HFFc6 (cell line): Measurements from ENCODE around the gene KIFAP3. TPM values are rescaled to one million over a fixed set of nuclear protein-coding genes. Genes with fewer than 3 reads are reported as not detected.
A peak's percentile ranks its signal among the peaks of the same experiment; 100 is the strongest.
"Not testable (repeated sequence)": the region's sequence is repeated elsewhere in the genome, so short reads cannot be mapped to it uniquely, and the experiment has no call there.

Source experiments
- DNase-seq: peaks from one replicate; pipeline ENCODE4 v3.0.0-alpha.2; 2018
- H3K27ac Mint-ChIP-seq: 2 replicates; pipeline ENCODE4 v1.8.0; 2020; ENCODE audit warnings: mild to moderate bottlenecking, mixed read lengths
- H3K27me3 Mint-ChIP-seq: 2 replicates; pipeline ENCODE4 v1.8.0; 2021; ENCODE audit warnings: mild to moderate bottlenecking, moderate library complexity, mixed read lengths; ENCODE audit not compliant: insufficient read depth
- H3K36me3 Mint-ChIP-seq: 2 replicates; pipeline ENCODE4 v1.8.0; 2021; ENCODE audit warnings: low read depth, mixed read lengths
- H3K4me1 Mint-ChIP-seq: 2 replicates; pipeline ENCODE4 v1.8.0; 2020; ENCODE audit warnings: low read depth, mixed read lengths
- H3K4me3 Mint-ChIP-seq: 2 replicates; pipeline ENCODE4 v1.8.0; 2020; ENCODE audit warnings: mild to moderate bottlenecking, moderate library complexity, mixed read lengths
- H3K9me3 Mint-ChIP-seq: 2 replicates; pipeline ENCODE4 v1.8.0; 2020; ENCODE audit warnings: mild to moderate bottlenecking, mixed read lengths
- CTCF ChIP-seq: fragments of 200-600 bp; sonication (generic); IDR thresholded peaks from 2 replicates; pipeline ENCODE4 v1.5.0; 2021; ENCODE audit warnings: antibody characterized with exemption, mild to moderate bottlenecking
- total RNA-seq, 6 experiments: library from RNA; stranded (reverse); fragmentation: NEBNext Ultra II Directional; extraction: Animal tissue kit (Norgen Biotek cat#: 25700); gene quantifications; 2 replicates in 1 of 6; 3 replicates in 5 of 6; pipeline ENCODE4 v1.2.3, GENCODE V29; 2021

The KIFAP3 gene
- total RNA-seq, 6 experiments from 2014 or later, result 21.4 to 26.1 (median 23.4) TPM

GRCh38 chr1:170009551-170009950 is 64.9 kb downstream of the KIFAP3 start:
- Mint-ChIP-seq H3K4me3 (no peak overlapping the region), H3K27me3 (no peaks in the 10 kb centered on the region), H3K27ac (no peak overlapping the region), H3K9me3 (no peaks in the 10 kb centered on the region; the same call in 1 of the 2 replicates), H3K4me1 (no peaks in the 10 kb centered on the region), H3K36me3 (peaks cover 5% of the 10 kb centered on the region; the same call in 1 of the 2 replicates)
- no peak for TF ChIP-seq CTCF
- no peak for DNase-seq

- H3K9me3 Mint-ChIP-seq, H3K4me3 Mint-ChIP-seq, DNase-seq, H3K36me3 Mint-ChIP-seq, H3K4me1 Mint-ChIP-seq, H3K27me3 Mint-ChIP-seq, H3K27ac Mint-ChIP-seq: not testable (repeated sequence)
Observed at GRCh38 chr1:170008745-170009144, 65.8 kb downstream of the KIFAP3 start.

GRCh38 chr1:170003270-170003835 is 71.1 kb downstream of the KIFAP3 start:
- H3K27me3 Mint-ChIP-seq, DNase-seq, H3K4me3 Mint-ChIP-seq, H3K9me3 Mint-ChIP-seq, H3K36me3 Mint-ChIP-seq, H3K27ac Mint-ChIP-seq: not testable (repeated sequence)
- peaks cover 33% of the 10 kb centered on the region for H3K4me1 Mint-ChIP-seq

GRCh38 chr1:170001266-170001665 is 73.2 kb downstream of the KIFAP3 start:
- Mint-ChIP-seq H3K27ac (peak overlapping the region; percentile 48; the same call in 1 of the 2 replicates), H3K27me3 (no peaks in the 10 kb centered on the region), H3K36me3 (peaks cover 13% of the 10 kb centered on the region), H3K4me3 (no peak overlapping the region), H3K4me1 (peaks cover 46% of the 10 kb centered on the region), H3K9me3 (no peaks in the 10 kb centered on the region)
- TF ChIP-seq CTCF, result no peak
- DNase-seq, result no peak

GRCh38 chr1:169999761-170000160 is 74.7 kb downstream of the KIFAP3 start:
- no peak for TF ChIP-seq CTCF
- no peaks in the 10 kb centered on the region for H3K27me3 Mint-ChIP-seq
- peaks cover 50% of the 10 kb centered on the region for H3K4me1 Mint-ChIP-seq
- peak overlapping the region; percentile 96 for H3K27ac Mint-ChIP-seq
- no peaks in the 10 kb centered on the region for H3K9me3 Mint-ChIP-seq
- H3K36me3 Mint-ChIP-seq, result peaks cover 13% of the 10 kb centered on the region
- H3K4me3 Mint-ChIP-seq, result no peak overlapping the region
- no peak for DNase-seq

GRCh38 chr1:169999331-169999741 is 75.2 kb downstream of the KIFAP3 start:
- Mint-ChIP-seq H3K4me3 (peak overlapping the region; percentile 64), H3K27me3 (no peaks in the 10 kb centered on the region), H3K27ac (peak overlapping the region; percentile 96), H3K9me3 (no peaks in the 10 kb centered on the region), H3K36me3 (peaks cover 13% of the 10 kb centered on the region), H3K4me1 (peaks cover 50% of the 10 kb centered on the region)
- TF ChIP-seq CTCF, result no peak
- DNase-seq, result peak; percentile 96

GRCh38 chr1:169995993-169996392 is 78.5 kb downstream of the KIFAP3 start:
- H3K4me1 Mint-ChIP-seq, result peaks cover 43% of the 10 kb centered on the region

More at GRCh38 chr1:169995993-169996392, 78.5 kb downstream of the KIFAP3 start:
- TF ChIP-seq CTCF, result no peak
- no peak overlapping the region for H3K4me3 Mint-ChIP-seq
- H3K36me3 Mint-ChIP-seq, result peaks cover 8% of the 10 kb centered on the region
- no peak overlapping the region for H3K27ac Mint-ChIP-seq
- no peaks in the 10 kb centered on the region for H3K27me3 Mint-ChIP-seq
- H3K9me3 Mint-ChIP-seq, result no peaks in the 10 kb centered on the region
- no peak for DNase-seq
